ENCODE results near the gene CBFA2T2.

The CBFA2T2 gene

GRCh38 chr20:33594743-33595142, 104.8 kb downstream of the CBFA2T2 start:
- no peak for DNase-seq (ENCODE audit: low read depth, low spot score)
- H3K4me3 ChIP-seq (ENCODE audit: low read depth, low read length) = no peak overlapping the region
- TF ChIP-seq CTCF (IDR thresholded peaks at IDR 0.05; ENCODE audit: low read depth, low read length) = no peak
- in situ Hi-C loops (cut with HindIII; ENCODE audit: low sequenced_read_pairs) = no loop called here

GRCh38 chr20:33600414-33600813, 110.5 kb downstream of the CBFA2T2 start:
- no peak for TF ChIP-seq CTCF (IDR thresholded peaks at IDR 0.05; ENCODE audit: low read depth, low read length)
- no peak for DNase-seq (ENCODE audit: low read depth, low spot score)
- no peak overlapping the region for H3K4me3 ChIP-seq (ENCODE audit: low read depth, low read length)
- in situ Hi-C loops (cut with HindIII; ENCODE audit: low sequenced_read_pairs) = no loop called here

- in situ Hi-C loops (cut with HindIII; ENCODE audit: low sequenced_read_pairs) = no loop called here
- TF ChIP-seq CTCF (IDR thresholded peaks at IDR 0.05; ENCODE audit: low read depth, low read length) = no peak
- no peak for DNase-seq (ENCODE audit: low read depth, low spot score)
- H3K4me3 ChIP-seq (ENCODE audit: low read depth, low read length) = no peak overlapping the region
Measured at GRCh38 chr20:33600981-33601380, 111.1 kb downstream of the CBFA2T2 start.

- in situ Hi-C loops (cut with HindIII; ENCODE audit: low sequenced_read_pairs) = no loop called here
- no peak for DNase-seq (ENCODE audit: low read depth, low spot score)
- H3K4me3 ChIP-seq (ENCODE audit: low read depth, low read length) = no peak overlapping the region
- TF ChIP-seq CTCF (IDR thresholded peaks at IDR 0.05; ENCODE audit: low read depth, low read length) = no peak
Measured at GRCh38 chr20:33601861-33602260, 112.0 kb downstream of the CBFA2T2 start.

- no peak overlapping the region for H3K4me3 ChIP-seq (ENCODE audit: low read depth, low read length)
- in situ Hi-C loops (cut with HindIII; ENCODE audit: low sequenced_read_pairs) = no loop called here
- DNase-seq (ENCODE audit: low read depth, low spot score) = no peak
- no peak for TF ChIP-seq CTCF (IDR thresholded peaks at IDR 0.05; ENCODE audit: low read depth, low read length)
Measured at GRCh38 chr20:33602826-33603590, 113.1 kb downstream of the CBFA2T2 start.

GRCh38 chr20:33604084-33604990, 114.4 kb downstream of the CBFA2T2 start:
- no peak for DNase-seq (ENCODE audit: low read depth, low spot score)
- in situ Hi-C loops (cut with HindIII; ENCODE audit: low sequenced_read_pairs) = no loop called here
- TF ChIP-seq CTCF (IDR thresholded peaks at IDR 0.05; ENCODE audit: low read depth, low read length) = no peak
- no peak overlapping the region for H3K4me3 ChIP-seq (ENCODE audit: low read depth, low read length)
